GM12873 (cell line): ENCODE results near the gene PODXL.

Experiments used
- CTCF ChIP-seq: IDR thresholded peaks from 2 replicates; pipeline ENCODE4 v1.5.1; 2012; ENCODE audit warnings: low read depth, mild to moderate bottlenecking, moderate library complexity, low read length, control low read depth; ENCODE audit not compliant: insufficient read depth; ENCODE audit errors: missing control alignments

PODXL gene

GRCh38 chr7:131517218-131517923 is 39.1 kb downstream of the PODXL start:
- TF ChIP-seq CTCF, result no peak

GRCh38 chr7:131513245-131514061 is 43.0 kb downstream of the PODXL start:
- peak; percentile 100 for TF ChIP-seq CTCF

GRCh38 chr7:131511774-131512535 is 44.5 kb downstream of the PODXL start:
- no peak for TF ChIP-seq CTCF

GRCh38 chr7:131511071-131511470 is 45.4 kb downstream of the PODXL start:
- TF ChIP-seq CTCF, result no peak

- no peak for TF ChIP-seq CTCF
Observed at GRCh38 chr7:131509781-131510180, 46.6 kb downstream of the PODXL start.

- TF ChIP-seq CTCF, result no peak
Observed at GRCh38 chr7:131508754-131509486, 47.5 kb downstream of the PODXL start.
